Smooth muscle cell (in vitro differentiated cells): ENCODE measurements around the gene INSIG2. TPM values are rescaled to one million over a fixed set of nuclear protein-coding genes. Genes with fewer than 3 reads are reported as not detected.

ENCODE experiments used
- DNase-seq: peaks from one replicate; lab custom pipeline; 2025; ENCODE audit not compliant: unreplicated experiment; lab: John Stamatoyannopoulos, UW
- H2AFZ ChIP-seq: fragments of 200-600 bp; sonication (generic); 2 replicates; pipeline ENCODE4 v1.6.0; 2016; ENCODE audit warnings: antibody characterized with exemption, low read depth, mild to moderate bottlenecking
- H3F3A ChIP-seq: fragments of 200-600 bp; sonication (generic); 2 replicates; pipeline ENCODE4 v1.6.0; 2017; ENCODE audit warnings: antibody characterized with exemption, low read depth
- H3K27ac ChIP-seq: fragments of 200-600 bp; sonication (generic); 2 replicates; pipeline ENCODE4 v1.5.1; 2016; ENCODE audit warnings: low read depth, mild to moderate bottlenecking
- H3K27me3 ChIP-seq: fragments of 200-600 bp; sonication (generic); 2 replicates; pipeline ENCODE4 v1.6.1; 2016; ENCODE audit warnings: low read depth, mild to moderate bottlenecking
- H3K36me3 ChIP-seq: fragments of 200-600 bp; sonication (generic); 2 replicates; pipeline ENCODE4 v1.5.1; 2016; ENCODE audit warnings: low read depth
- H3K4me1 ChIP-seq: fragments of 200-600 bp; sonication (generic); 2 replicates; pipeline ENCODE4 v1.5.1; 2016; ENCODE audit warnings: low read depth
- H3K4me2 ChIP-seq: fragments of 200-600 bp; sonication (generic); 2 replicates; pipeline ENCODE4 v1.6.0; 2016; ENCODE audit warnings: mild to moderate bottlenecking
- H3K4me3 ChIP-seq: fragments of 200-600 bp; sonication (generic); 2 replicates; pipeline ENCODE4 v1.5.1; 2016; ENCODE audit warnings: mild to moderate bottlenecking
- H3K79me2 ChIP-seq: fragments of 200-600 bp; sonication (generic); 2 replicates; pipeline ENCODE4 v1.6.0; 2016; ENCODE audit warnings: low read depth, mild to moderate bottlenecking
- H3K9ac ChIP-seq: fragments of 200-600 bp; sonication (generic); 2 replicates; pipeline ENCODE4 v1.6.0; 2016; ENCODE audit warnings: low read depth
- H3K9me3 ChIP-seq: fragments of 200-600 bp; sonication (generic); replicated peaks from 2 replicates; pipeline ENCODE4 v1.5.1; 2016; ENCODE audit warnings: low read depth
- H4K20me1 ChIP-seq: fragments of 200-600 bp; sonication (generic); 2 replicates; pipeline ENCODE4 v1.6.0; 2016; ENCODE audit warnings: low read depth
- CTCF ChIP-seq: fragments of 200-600 bp; sonication (generic); IDR thresholded peaks from 2 replicates; pipeline ENCODE4 v1.5.1; 2017; ENCODE audit warnings: borderline replicate concordance, mild to moderate bottlenecking, antibody characterized with exemption; ENCODE audit not compliant: insufficient read depth, poor library complexity, severe bottlenecking
- WGBS: methylation state at CpG from one replicate; pipeline ENCODE4 v1.1.7; 2016; ENCODE audit warnings: low lambda C conversion rate; 5-methylcytosine and 5-hydroxymethylcytosine counted together
- polyA plus RNA-seq: library from polyadenylated mRNA; unstranded; fragments of >200 nt; fragmentation: Nextera tagmentation; extraction: Ambion mirVana; gene quantifications from 2 replicates; pipeline ENCODE4 v1.2.1, GENCODE V29; 2016
- total RNA-seq: library from RNA; depleted of rRNA; stranded (reverse); fragments of >200 nt; gene quantifications from 2 replicates; pipeline ENCODE4 v1.2.3, GENCODE V29; 2014

INSIG2 gene
- total RNA-seq (51.6 and 71.1 TPM in 2 replicates), polyA plus RNA-seq (73.1 and 85.6 TPM in 2 replicates)

GRCh38 chr2:118088051-118089024, at the start of gene INSIG2:
Gene INSIG2, plus strand, starts transcription at chr2:118088471. Its CDS starts 8,086 bp downstream, at chr2:118096557.
- Histone ChIP-seq H3K27ac (peak within 1 kb of the TSS; percentile 87), H3K79me2 (peaks cover 44% of the 10 kb centered on the region), H3K36me3 (no peaks in the 10 kb centered on the region), H3K9me3 (no peaks in the 10 kb centered on the region), H3K9ac (peak within 1 kb of the TSS; percentile 77), H3K4me2 (peak within 1 kb of the TSS; percentile 96), H3K4me3 (peak within 1 kb of the TSS; percentile 75), H3K4me1 (peaks cover 26% of the 10 kb centered on the region), H3K27me3 (peaks cover 4% of the 10 kb centered on the region), H4K20me1 (peaks cover 31% of the 10 kb centered on the region), H2AFZ (peak within 1 kb of the TSS; percentile 89), H3F3A (peaks cover 11% of the 10 kb centered on the region)
- WGBS, result 1% methylated on average over 59 of the region's 63 CpGs
- no peak for TF ChIP-seq CTCF
- peak; percentile 76 for DNase-seq

GRCh38 chr2:118040891-118041290, 47.4 kb upstream of the INSIG2 start:
- 85% methylated on average over 7 of the region's 7 CpGs for WGBS

GRCh38 chr2:118044103-118044716, 44.1 kb upstream of the INSIG2 start:
- no peak for DNase-seq
- no peaks in the 10 kb centered on the region for H3F3A ChIP-seq
- no peaks in the 10 kb centered on the region for H3K79me2 ChIP-seq
- H2AFZ ChIP-seq, result no peak overlapping the region
- no peak overlapping the region for H3K27ac ChIP-seq
- H3K9ac ChIP-seq, result no peak overlapping the region
- H3K9me3 ChIP-seq, result no peaks in the 10 kb centered on the region
- H3K4me3 ChIP-seq, result no peak overlapping the region
- peaks cover 24% of the 10 kb centered on the region for H3K27me3 ChIP-seq
- 84% methylated on average over 6 of the region's 6 CpGs for WGBS
- H3K4me1 ChIP-seq, result peaks cover 5% of the 10 kb centered on the region
- no peaks in the 10 kb centered on the region for H3K36me3 ChIP-seq
- no peaks in the 10 kb centered on the region for H4K20me1 ChIP-seq
- no peak for TF ChIP-seq CTCF
- no peak overlapping the region for H3K4me2 ChIP-seq

More at GRCh38 chr2:118040891-118041290, 47.4 kb upstream of the INSIG2 start:
- Histone ChIP-seq H3K4me2 (no peak overlapping the region), H3K9ac (no peak overlapping the region), H3K36me3 (no peaks in the 10 kb centered on the region), H3K27me3 (peaks cover 30% of the 10 kb centered on the region), H3K9me3 (no peaks in the 10 kb centered on the region), H3K27ac (no peak overlapping the region), H2AFZ (no peak overlapping the region), H3F3A (no peaks in the 10 kb centered on the region), H3K4me1 (no peaks in the 10 kb centered on the region), H4K20me1 (no peaks in the 10 kb centered on the region), H3K4me3 (no peak overlapping the region), H3K79me2 (no peaks in the 10 kb centered on the region)
- TF ChIP-seq CTCF, result no peak
- no peak for DNase-seq
